DLD1 (cell line): Measurements from ENCODE around the gene CD300LD.

Source experiments
- in situ Hi-C: cut with HindIII; loops from 2 replicates; pipeline ENCODE4 v1.10.0; 2017; ENCODE audit warnings: low sequenced_read_pairs

CD300LD gene

GRCh38 chr17:74546586-74546985 is 45.5 kb downstream of the CD300LD start:
- in situ Hi-C loops, result no loop called here

GRCh38 chr17:74545843-74546230 is 46.2 kb downstream of the CD300LD start, which contains the start of gene CD300C:
Gene CD300C, minus strand, starts transcription at chr17:74546115. Its CDS starts 333 bp downstream, at chr17:74545782.
- in situ Hi-C loops, result no loop called here

DNA sequence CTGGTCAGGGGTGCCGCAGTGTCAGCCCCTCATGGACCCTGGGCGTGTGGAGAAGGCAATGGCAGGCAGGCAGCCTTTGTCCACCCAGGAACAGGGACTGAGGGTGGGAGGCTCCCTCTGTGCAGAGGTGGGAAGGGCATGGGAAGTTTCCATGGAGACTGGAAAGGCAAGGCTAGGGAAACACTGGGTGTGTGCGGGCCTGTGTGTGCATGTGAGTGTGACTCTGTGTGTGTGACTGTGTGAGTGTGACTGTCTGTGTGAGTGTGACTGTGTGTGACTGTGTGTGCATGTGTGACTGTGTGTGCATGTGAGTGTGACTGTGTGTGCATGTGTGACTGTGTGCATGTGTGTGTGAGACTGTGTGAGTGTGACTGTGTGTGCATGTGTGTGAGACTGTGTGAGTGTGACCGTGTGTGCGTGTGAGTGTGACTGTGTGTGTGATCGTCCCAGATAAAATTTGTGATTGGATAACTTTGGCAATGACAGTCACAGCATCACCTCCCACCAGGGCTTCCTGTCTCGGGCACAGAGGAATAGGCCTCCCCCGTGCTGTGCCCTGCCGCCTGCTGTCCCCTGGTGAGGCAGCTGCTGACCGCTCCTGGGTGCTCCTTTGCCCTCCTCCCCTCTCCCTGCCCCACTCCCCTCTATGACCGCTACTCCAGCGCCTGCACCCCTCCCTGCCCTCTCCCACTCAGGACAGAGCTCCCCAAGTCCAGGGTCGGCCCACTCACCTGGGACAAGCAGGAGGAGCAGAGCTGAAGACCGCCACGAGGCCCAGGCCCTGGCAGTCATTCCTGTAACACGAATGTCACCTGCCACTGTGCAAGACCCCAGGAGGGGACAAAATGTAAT is 46.9 kb downstream of the CD300LD start:
- in situ Hi-C loops, result no loop called here

- in situ Hi-C loops, result no loop called here
Measured at GRCh38 chr17:74543891-74544760, 48.0 kb downstream of the CD300LD start.

GRCh38 chr17:74543406-74543805 is 48.7 kb downstream of the CD300LD start:
- in situ Hi-C loops, result no loop called here

- in situ Hi-C loops, result no loop called here
Measured at GRCh38 chr17:74542727-74543383, 49.2 kb downstream of the CD300LD start.

DNA sequence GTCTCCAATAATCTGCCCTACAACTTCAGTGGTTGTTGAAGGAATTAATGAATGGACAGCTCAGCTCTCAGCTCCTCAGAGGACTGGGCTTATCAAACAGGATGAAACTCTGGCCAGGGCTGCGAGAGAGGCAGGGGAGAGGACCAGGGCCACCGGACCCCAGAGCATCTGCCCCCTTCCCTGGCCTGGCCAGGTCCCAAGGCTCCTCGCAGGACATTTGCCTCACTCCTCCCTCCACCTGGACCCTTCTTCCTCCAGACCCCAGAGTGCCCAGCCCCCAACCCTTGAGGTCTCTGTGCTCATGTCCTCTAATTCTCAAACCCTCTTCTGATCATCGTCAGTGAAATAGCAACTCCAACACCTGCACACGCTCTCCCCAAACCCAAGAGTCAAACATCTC is 49.9 kb downstream of the CD300LD start:
- in situ Hi-C loops, result no loop called here

DNA sequence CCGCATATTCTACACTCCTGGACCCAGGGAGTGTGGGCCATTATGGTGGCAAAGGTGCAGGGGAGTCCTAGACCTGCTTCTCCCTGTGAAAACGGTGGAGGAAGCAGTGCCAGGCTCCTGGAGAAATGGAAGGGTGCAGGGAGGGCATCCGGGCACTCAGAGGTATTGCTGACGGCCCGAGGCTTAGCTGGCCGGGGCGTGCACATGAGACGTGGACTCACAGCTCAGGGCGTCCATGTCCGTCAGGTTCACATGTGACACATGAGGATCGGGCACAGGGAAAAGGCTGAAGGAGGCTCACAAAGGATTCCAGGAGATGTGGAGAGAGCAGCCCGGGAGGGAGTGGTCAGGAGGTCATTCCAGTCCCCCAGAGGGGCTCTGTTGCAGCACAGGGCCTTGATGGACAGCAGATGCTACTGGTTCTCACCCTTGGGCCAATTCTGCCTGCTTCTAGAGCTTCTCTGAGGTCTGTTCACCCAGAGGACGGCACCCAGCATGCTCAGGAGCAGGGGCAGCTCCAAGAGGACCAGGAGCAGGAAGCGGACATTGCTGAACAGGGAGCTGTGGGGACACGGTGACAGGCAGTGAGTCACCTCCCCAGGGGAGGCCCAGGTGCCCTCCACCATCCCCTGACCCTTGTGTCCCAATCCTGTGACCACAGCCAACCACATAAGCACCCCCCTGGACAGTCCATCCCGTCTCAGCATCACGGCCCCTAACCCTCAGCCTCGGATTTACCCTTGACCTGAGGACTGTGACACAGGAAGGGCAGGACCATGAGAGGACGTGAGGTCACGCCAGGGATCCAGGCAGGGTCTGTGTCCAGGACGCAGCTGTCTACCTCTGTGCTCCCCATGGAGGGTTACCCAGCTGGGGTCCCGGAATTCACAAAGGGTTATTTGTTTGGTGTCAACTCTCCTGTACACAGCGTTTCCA is 50.6 kb downstream of the CD300LD start:
- in situ Hi-C loops, result no loop called here

- in situ Hi-C loops, result no loop called here
Measured at GRCh38 chr17:74539281-74539820, 52.7 kb downstream of the CD300LD start.

GRCh38 chr17:74536890-74537289 is 55.2 kb downstream of the CD300LD start:
- in situ Hi-C loops, result no loop called here

DNA sequence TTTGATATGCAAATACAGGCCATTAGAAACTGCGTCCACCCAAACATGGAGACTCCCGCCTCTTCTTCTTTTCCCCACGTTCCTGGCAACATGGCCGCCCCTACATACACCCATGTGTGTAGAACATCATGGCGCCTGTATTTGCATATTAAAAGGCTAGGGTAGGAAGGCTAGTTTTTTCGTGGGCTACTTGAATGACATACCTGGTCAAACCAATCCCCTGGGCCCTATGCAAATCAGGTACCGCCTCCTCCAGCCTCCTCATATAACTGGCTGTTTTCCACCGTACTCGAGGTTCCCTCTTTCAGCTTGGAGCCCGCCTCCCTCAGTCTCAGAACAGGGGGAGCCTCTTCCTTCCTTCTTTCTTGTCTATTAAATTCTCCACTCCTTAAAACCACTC is 60.0 kb downstream of the CD300LD start:
- in situ Hi-C loops, result no loop called here

DNA sequence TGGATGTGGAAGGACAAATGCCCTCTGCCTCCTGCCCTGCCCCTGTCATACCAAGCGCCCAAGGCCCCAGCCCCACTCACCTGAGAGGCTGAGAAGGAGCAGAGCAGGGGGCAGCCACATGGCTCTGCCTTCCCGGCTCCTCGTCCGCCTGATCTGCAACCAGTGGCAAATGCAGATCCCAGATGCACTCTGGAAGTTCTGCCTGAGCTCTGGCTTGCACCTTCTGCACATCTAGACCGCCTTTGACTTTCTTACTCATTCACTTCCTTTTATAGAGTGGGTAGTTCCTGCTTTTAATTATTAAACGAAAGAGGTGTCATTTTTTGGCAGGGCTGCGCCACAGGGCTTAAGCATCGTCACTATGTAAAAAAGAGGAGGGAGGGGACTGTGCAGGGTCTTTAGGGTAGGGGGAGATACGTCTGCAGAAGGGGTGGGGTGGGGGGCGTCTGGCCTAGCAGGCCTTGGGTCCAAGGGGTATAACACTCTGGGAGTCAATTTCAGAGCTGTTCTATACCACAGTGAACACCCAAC is 60.8 kb downstream of the CD300LD start, which contains the start of gene CD300LB:
Gene CD300LB, minus strand, starts transcription at position 245 of the 531 bp plus-strand sequence. Its CDS starts 125 bp downstream, at position 120.
- in situ Hi-C loops, result no loop called here

GRCh38 chr17:74530831-74531150 is 61.3 kb downstream of the CD300LD start:
- in situ Hi-C loops, result no loop called here
